H1 (cell line): ENCODE measurements around the gene ARFRP1. TPM values are rescaled to one million over a fixed set of nuclear protein-coding genes. Genes with fewer than 3 reads are reported as not detected.

ENCODE experiments used
- CTCF ChIA-PET: fragments of 300-600 bp; sonication (Branson Sonifier 250); formaldehyde crosslinking; loops from one replicate; lab custom pipeline; 2021; ENCODE audit not compliant: partially characterized antibody; lab: Charles Lee
- POLR2A ChIA-PET: fragments of 300-600 bp; sonication (Branson Sonifier 250); formaldehyde crosslinking; loops from one replicate; lab custom pipeline; 2021; ENCODE audit warnings: inconsistent platforms; ENCODE audit not compliant: partially characterized antibody; lab: Charles Lee
- DNase-seq, 2 experiments: peaks; one replicate each; pipeline versions ENCODE4 v3.0.0 to v3.0.0-alpha.2; 2010 to 2022; ENCODE audit warnings: low spot score in 2 of 2, low read depth in 1 of 2, mixed read lengths in 1 of 2
- FAIRE-seq: peaks from 2 replicates; lab custom pipeline; 2011; peaks lifted over from hg19 to GRCh38; lab: Jason Lieb, UNC
- H2AFZ ChIP-seq: 2 replicates; pipeline ENCODE4 v1.8.1; 2012; ENCODE audit warnings: low read length, inconsistent platforms
- H2AK5ac ChIP-seq: 2 replicates; pipeline ENCODE4 v1.6.1; 2013; ENCODE audit warnings: low read depth, low read length
- H2BK120ac ChIP-seq: replicated peaks from 2 replicates; pipeline ENCODE3; 2013; ENCODE audit warnings: low read depth, low read length, inconsistent platforms
- H2BK12ac ChIP-seq: 2 replicates; pipeline ENCODE4 v1.6.1; 2013; ENCODE audit warnings: low read depth, low read length
- H2BK15ac ChIP-seq: 2 replicates; pipeline ENCODE4 v1.6.1; 2013; ENCODE audit warnings: low read length
- H2BK20ac ChIP-seq: 2 replicates; pipeline ENCODE4 v1.6.1; 2013; ENCODE audit warnings: low read length
- H2BK5ac ChIP-seq: 2 replicates; pipeline ENCODE4 v1.6.1; 2013; ENCODE audit warnings: low read depth, low read length
- H3K14ac ChIP-seq: 2 replicates; pipeline ENCODE4 v1.6.1; 2013; ENCODE audit warnings: inconsistent platforms; ENCODE audit not compliant: insufficient read length
- H3K18ac ChIP-seq: 2 replicates; pipeline ENCODE4 v1.6.1; 2013; ENCODE audit warnings: low read length; ENCODE audit errors: extremely low read depth
- H3K23ac ChIP-seq: 2 replicates; pipeline ENCODE4 v1.6.1; 2013; ENCODE audit warnings: inconsistent platforms; ENCODE audit not compliant: insufficient read length
- H3K23me2 ChIP-seq: 2 replicates; pipeline ENCODE4 v1.6.1; 2013; ENCODE audit warnings: low read depth, low read length
- H3K27ac ChIP-seq: 2 replicates; pipeline ENCODE4 v1.6.1; 2011; ENCODE audit warnings: low read depth, low read length, inconsistent platforms
- H3K27me3 ChIP-seq, 4 experiments: replicated peaks in 1 of 4; 1 replicate in 1 of 4; 2 replicates in 3 of 4; pipeline versions ENCODE4 v1.6.1 to v1.8.1; 2011 to 2013; ENCODE audit warnings: low read length in 3 of 4, mild to moderate bottlenecking in 3 of 4, inconsistent platforms in 2 of 4, mixed read lengths in 2 of 4, moderate library complexity in 1 of 4; ENCODE audit not compliant: control insufficient read depth in 3 of 4, insufficient read depth in 3 of 4; ENCODE audit errors: extremely low read depth in 1 of 4
- H3K36me3 ChIP-seq, 4 experiments: 2 replicates each; pipeline versions ENCODE4 v1.6.1 to v1.8.1; 2011 to 2013; ENCODE audit warnings: mild to moderate bottlenecking in 4 of 4, low read length in 3 of 4, moderate library complexity in 2 of 4, control low read depth in 1 of 4, inconsistent platforms in 1 of 4; ENCODE audit not compliant: insufficient read depth in 4 of 4, control insufficient read depth in 2 of 4
- H3K4ac ChIP-seq: replicated peaks from 2 replicates; pipeline ENCODE3; 2013; ENCODE audit warnings: low read length, low read depth, mixed read lengths, inconsistent platforms; ENCODE audit not compliant: insufficient read length
- H3K4me1 ChIP-seq, 4 experiments: replicated peaks in 1 of 4; 1 replicate in 1 of 4; 2 replicates in 3 of 4; pipeline versions ENCODE4 v1.6.1 to v1.8.1; 2011 to 2013; ENCODE audit warnings: low read length in 3 of 4, inconsistent platforms in 2 of 4, mixed read lengths in 1 of 4; ENCODE audit not compliant: insufficient read depth in 4 of 4, control insufficient read depth in 3 of 4
- H3K4me2 ChIP-seq, 2 experiments: 2 replicates each; pipeline versions ENCODE4 v1.6.1 to v1.8.1; 2011 to 2013; ENCODE audit warnings: low read depth in 2 of 2, low read length in 2 of 2, control low read depth in 1 of 2, inconsistent platforms in 1 of 2, mild to moderate bottlenecking in 1 of 2; ENCODE audit not compliant: insufficient read depth in 1 of 2
- H3K4me3 ChIP-seq, 4 experiments: fragments of 200-600, 300-600 bp in 1 of 4; sonication (generic), shearing (Covaris generic), sonication (Bioruptor Twin) in 1 of 4; 2 replicates each; pipeline versions ENCODE4 v1.5.1 to v1.8.1; 2011 to 2016; ENCODE audit warnings: low read length in 4 of 4, low read depth in 3 of 4, control low read depth in 2 of 4, inconsistent platforms in 2 of 4, mild to moderate bottlenecking in 2 of 4, mixed read lengths in 1 of 4, moderate library complexity in 1 of 4; ENCODE audit not compliant: insufficient read depth in 2 of 4; ENCODE audit errors: extremely low read depth in 1 of 4
- H3K56ac ChIP-seq: replicated peaks from 2 replicates; pipeline ENCODE3; 2013; ENCODE audit warnings: low read depth, mild to moderate bottlenecking, mixed read lengths, low read length, inconsistent platforms; ENCODE audit not compliant: insufficient read length
- H3K79me1 ChIP-seq: 2 replicates; pipeline ENCODE4 v1.6.1; 2013; ENCODE audit warnings: low read depth, low read length, control low read depth
- H3K79me2 ChIP-seq, 2 experiments: 2 replicates each; pipeline versions ENCODE4 v1.6.1 to v1.8.1; 2012 to 2013; ENCODE audit warnings: low read length in 2 of 2, mild to moderate bottlenecking in 2 of 2, inconsistent platforms in 1 of 2; ENCODE audit not compliant: insufficient read depth in 2 of 2, control insufficient read depth in 1 of 2
- H3K9ac ChIP-seq, 4 experiments: replicated peaks in 1 of 4; 1 replicate in 1 of 4; 2 replicates in 3 of 4; pipeline versions ENCODE4 v1.6.1 to v1.8.1; 2011 to 2013; ENCODE audit warnings: low read depth in 3 of 4, low read length in 3 of 4, control low read depth in 2 of 4, mild to moderate bottlenecking in 2 of 4, moderate library complexity in 2 of 4, inconsistent platforms in 1 of 4; ENCODE audit errors: extremely low read depth in 1 of 4
- H3K9me3 ChIP-seq, 2 experiments: 2 replicates each; pipeline versions ENCODE4 v1.6.1 to v1.8.1; 2012 to 2013; ENCODE audit warnings: mild to moderate bottlenecking in 2 of 2, moderate library complexity in 2 of 2, control low read depth in 1 of 2, inconsistent platforms in 1 of 2, low read depth in 1 of 2, low read length in 1 of 2, mixed read lengths in 1 of 2; ENCODE audit not compliant: insufficient read depth in 2 of 2
- H4K20me1 ChIP-seq, 2 experiments: replicated peaks in 1 of 2; 2 replicates each; pipeline versions ENCODE3 to v1.8.1; 2011 to 2013; ENCODE audit warnings: inconsistent platforms in 2 of 2, low read length in 2 of 2, mild to moderate bottlenecking in 1 of 2; ENCODE audit not compliant: insufficient read depth in 2 of 2, control insufficient read depth in 1 of 2
- H4K5ac ChIP-seq: 2 replicates; pipeline ENCODE4 v1.6.1; 2013; ENCODE audit warnings: low read length, low read depth, mixed read lengths, inconsistent platforms; ENCODE audit not compliant: insufficient read length
- H4K8ac ChIP-seq: 2 replicates; pipeline ENCODE4 v1.8.0; 2013; ENCODE audit warnings: mild to moderate bottlenecking, moderate library complexity, low read length, inconsistent platforms; ENCODE audit not compliant: insufficient read depth; ENCODE audit errors: extremely low read depth
- H4K91ac ChIP-seq: replicated peaks from 2 replicates; pipeline ENCODE3; 2013; ENCODE audit warnings: low read length, mixed read lengths, inconsistent platforms; ENCODE audit not compliant: insufficient read length
- ASH2L ChIP-seq: fragments of 200-600, 300-600 bp; sonication (generic); IDR thresholded peaks from one replicate; pipeline ENCODE4 v1.7.1; 2017; ENCODE audit warnings: low read length
- CREB1 ChIP-seq: IDR thresholded peaks from 2 replicates; pipeline ENCODE4 v1.6.1; 2012; ENCODE audit warnings: inconsistent platforms
- EZH2 ChIP-seq: fragments of 200-600 bp; sonication (generic); IDR thresholded peaks from 2 replicates; pipeline ENCODE4 v1.7.1; 2012; ENCODE audit warnings: low read depth, mild to moderate bottlenecking, moderate library complexity, low read length, inconsistent platforms; ENCODE audit not compliant: severe bottlenecking
- KDM1A ChIP-seq: fragments of 200-600, 300-600 bp; sonication (generic); IDR thresholded peaks from 2 replicates; pipeline ENCODE4 v1.7.1; 2016; ENCODE audit warnings: mild to moderate bottlenecking, low read length, borderline replicate concordance
- NRF1 ChIP-seq: IDR thresholded peaks from 2 replicates; pipeline ENCODE4 v1.6.1; 2011; ENCODE audit warnings: mild to moderate bottlenecking, low read depth, low read length, improper control_type of control experiment
- RBBP5 ChIP-seq: IDR thresholded peaks from 2 replicates; pipeline ENCODE4 v1.7.1; 2012; ENCODE audit warnings: low read depth, mild to moderate bottlenecking, inconsistent platforms, low read length, moderate library complexity, borderline replicate concordance
- SIRT6 ChIP-seq: IDR thresholded peaks from one replicate; pipeline ENCODE4 v1.7.1; 2012; ENCODE audit warnings: low read length, inconsistent platforms
- SP1 ChIP-seq: IDR thresholded peaks from 2 replicates; pipeline ENCODE4 v1.6.1; 2011; ENCODE audit warnings: low read depth, low read length
- TAF1 ChIP-seq: IDR thresholded peaks from 2 replicates; pipeline ENCODE4 v1.6.1; 2011; ENCODE audit warnings: mild to moderate bottlenecking, low read depth, low read length
- WGBS, 2 experiments: shearing (Covaris generic) in 1 of 2; methylation state at CpG; one replicate each; pipeline versions ENCODE4 v1.1.6 to v1.1.7; 2013 to 2015; ENCODE audit warnings: low lambda C conversion rate in 2 of 2, mixed read lengths in 2 of 2, inconsistent platforms in 1 of 2, low coverage in 1 of 2, missing lambda C conversion rate in 1 of 2; ENCODE audit not compliant: insufficient replicate concordance in 2 of 2, insufficient coverage in 1 of 2, insufficient read length in 1 of 2; ENCODE audit errors: extremely low coverage in 1 of 2, missing lambda C conversion rate in 1 of 2; 5-methylcytosine and 5-hydroxymethylcytosine counted together
- polyA plus RNA-seq, 7 experiments: library from polyadenylated mRNA; depleted of rRNA in 3 of 7; stranded (reverse) in 5 of 7; unstranded in 2 of 7; fragments of >200 nt in 5 of 7; fragments of 200-250 nt in 2 of 7; gene quantifications; 1 replicate in 5 of 7; 2 replicates in 1 of 7; 4 replicates in 1 of 7; pipeline versions ENCODE4 v1.2.1 to v1.2.3, GENCODE V29; 2011 to 2013; ENCODE audit warnings: missing spikeins in 2 of 7, mixed read lengths in 2 of 7
- total RNA-seq: library from RNA; stranded (reverse); fragmentation: NEBNext Ultra II Directional; extraction: Animal tissue kit (Norgen Biotek cat#: 25700); gene quantifications from 2 replicates; pipeline ENCODE4 v1.2.1, GENCODE V29; 2021
- TF ChIP-seq, protein P1 (sequence below): IDR thresholded peaks from 2 replicates; pipeline ENCODE4 v1.6.1; 2012; ENCODE audit warnings: inconsistent platforms

ARFRP1 gene
- total and polyA plus RNA-seq, 2 of the 8 experiments (the other 6 are each of a cell fraction or from before 2014, with no cell fraction given) = 12.9 to 22.9 TPM

DNA sequence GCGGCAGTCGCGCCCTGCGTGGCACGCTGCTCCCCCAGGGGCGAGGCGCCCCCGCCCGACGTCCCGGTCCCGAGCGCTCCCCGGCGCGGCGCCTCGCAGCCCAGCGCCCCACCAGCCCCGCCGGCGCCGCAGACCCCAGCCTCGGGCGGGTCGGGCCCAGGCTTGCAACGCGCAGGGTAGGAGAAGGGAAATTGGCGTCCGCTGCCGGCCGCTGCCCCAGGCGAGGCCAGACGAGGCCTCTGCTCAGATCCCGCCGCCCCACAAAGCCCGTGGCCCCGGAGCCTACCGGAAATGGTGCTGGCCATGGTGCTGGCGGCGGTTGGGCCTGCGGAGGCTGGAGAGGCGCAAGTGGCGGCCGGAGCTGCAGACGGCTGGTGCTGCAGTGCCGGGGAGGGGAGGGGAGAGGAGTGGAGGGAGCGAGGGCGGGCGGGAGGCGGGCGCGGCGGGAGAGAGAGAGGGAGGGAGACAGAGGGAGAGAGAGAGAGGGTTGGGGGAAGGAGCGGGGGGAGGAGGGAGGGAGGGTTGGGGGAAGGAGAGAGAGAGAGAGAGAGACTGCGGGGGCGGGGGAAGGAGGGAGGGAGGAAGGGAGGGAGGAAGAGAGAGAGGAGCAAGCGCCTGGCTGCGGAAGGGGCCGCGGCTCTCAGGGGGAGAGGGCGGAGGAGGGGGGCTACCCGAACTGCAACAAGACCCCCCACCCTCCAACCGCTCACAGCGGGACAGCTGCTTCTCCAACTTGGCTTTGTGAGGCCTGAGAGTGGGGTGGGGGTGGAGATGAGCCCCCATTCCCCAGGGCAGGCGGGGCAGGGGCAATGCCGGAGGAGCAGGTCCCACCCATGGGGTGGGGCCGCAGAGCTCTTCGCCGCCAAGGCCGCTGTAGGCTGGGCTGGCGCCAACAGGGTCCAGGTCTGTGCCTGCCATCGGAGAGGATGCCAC, 54.5 kb downstream of the ARFRP1 start, which contains the start of gene STMN3:
Gene STMN3 (minus strand): TSS at position 384 of the 933 bp plus-strand sequence. CDS start 79 bp downstream, at position 305.
- no peak for FAIRE-seq
- POLR2A ChIA-PET = interaction anchor here (0.6 to 1.7 kb wide), 11 partner anchors 9 to 385 kb away, joined by 3 to 9 read pairs (median 3); partner anchors contain the start of genes ARFRP1, GMEB2, TPD52L2 and ZGPAT
- no peaks in the 10 kb centered on the region; the same call in none of the 2 replicates for H3K79me1 ChIP-seq
- TF ChIP-seq RBBP5 = peak; percentile 41; the same call in 1 of the 2 replicates
- TF ChIP-seq NRF1 = no peak
- TF ChIP-seq, protein P1, sequence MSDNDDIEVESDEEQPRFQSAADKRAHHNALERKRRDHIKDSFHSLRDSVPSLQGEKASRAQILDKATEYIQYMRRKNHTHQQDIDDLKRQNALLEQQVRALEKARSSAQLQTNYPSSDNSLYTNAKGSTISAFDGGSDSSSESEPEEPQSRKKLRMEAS = peak; percentile 56
- peak; percentile 8; the same call in 1 of the 2 replicates for TF ChIP-seq CREB1
- TF ChIP-seq ASH2L = peak; percentile 86
- TF ChIP-seq SP1 = 0 out of 2 replicates have a peak, but pooled peaks have one; percentile 42
- no peak for TF ChIP-seq SIRT6
- TF ChIP-seq EZH2 = no peak
- TF ChIP-seq TAF1 = peak; percentile 56
- TF ChIP-seq KDM1A = no peak

More for the DNA sequence above, 54.5 kb downstream of the ARFRP1 start, which contains the start of gene STMN3:
- CTCF ChIA-PET = interaction anchor here (0.6 to 1.4 kb wide), 4 partner anchors 10 to 133 kb away, joined by 3 to 6 read pairs (median 3); no protein-coding TSS in a partner anchor
- Histone ChIP-seq H3K4ac (peak within 1 kb of the TSS; percentile 92), H4K91ac (peak within 1 kb of the TSS; percentile 96), H2AK5ac (0 out of 2 replicates have a peak within 1 kb of the TSS, but pooled peaks have one; percentile 32), H2BK120ac (peak within 1 kb of the TSS; percentile 55), H2BK12ac (peak within 1 kb of the TSS; percentile 68; the same call in 1 of the 2 replicates), H3K18ac (peak within 1 kb of the TSS; percentile 95), H2BK5ac (peak within 1 kb of the TSS; percentile 90), H3K4me2 (peak within 1 kb of the TSS; percentile 71 to 88), H3K4me3 (peak within 1 kb of the TSS; percentile 37 to 85 (median 60)), H2AFZ (no peak within 1 kb of the TSS), H3K56ac (peak within 1 kb of the TSS; percentile 80), H3K79me2 (no peaks in the 10 kb centered on the region), H3K27ac (peak within 1 kb of the TSS; percentile 73; the same call in 1 of the 2 replicates), H3K14ac (peak within 1 kb of the TSS; percentile 83), H3K23me2 (peaks cover 15% of the 10 kb centered on the region), H2BK20ac (peak within 1 kb of the TSS; percentile 72; the same call in 1 of the 2 replicates), H3K9ac (peak within 1 kb of the TSS in 3 of 4 experiments; percentile 56 to 71 (median 62); a peak in 6 of 7 replicates), H4K5ac (peak within 1 kb of the TSS; percentile 80), H4K20me1 (peaks cover 10 to 11% of the 10 kb centered on the region in 2 experiments), H3K27me3 (peaks cover 0 to 2% (median 0%) of the 10 kb centered on the region in 4 experiments; a peak in 2 of 7 replicates), H4K8ac (peak within 1 kb of the TSS; percentile 85), H3K23ac (no peak within 1 kb of the TSS), H3K4me1 (peaks cover 0 to 20% (median 13%) of the 10 kb centered on the region in 4 experiments; a peak in 6 of 7 replicates), H2BK15ac (peak within 1 kb of the TSS; percentile 92; the same call in 1 of the 2 replicates), H3K36me3 (no peaks in the 10 kb centered on the region), H3K9me3 (no peaks in the 10 kb centered on the region)
- DNase-seq = peak in 1 of 2 experiments; percentile 95
- WGBS, 2 experiments = 0% methylated on average over 17 of the region's 73 CpGs; no CpG with 5 or more reads in 1 of the 2 experiments
